ENCODE measurements around the gene ZNF697.
"Not testable (repeated sequence)": the region's sequence is repeated elsewhere in the genome, so short reads cannot be mapped to it uniquely, and the experiment has no call there.

Gene ZNF697

DNA sequence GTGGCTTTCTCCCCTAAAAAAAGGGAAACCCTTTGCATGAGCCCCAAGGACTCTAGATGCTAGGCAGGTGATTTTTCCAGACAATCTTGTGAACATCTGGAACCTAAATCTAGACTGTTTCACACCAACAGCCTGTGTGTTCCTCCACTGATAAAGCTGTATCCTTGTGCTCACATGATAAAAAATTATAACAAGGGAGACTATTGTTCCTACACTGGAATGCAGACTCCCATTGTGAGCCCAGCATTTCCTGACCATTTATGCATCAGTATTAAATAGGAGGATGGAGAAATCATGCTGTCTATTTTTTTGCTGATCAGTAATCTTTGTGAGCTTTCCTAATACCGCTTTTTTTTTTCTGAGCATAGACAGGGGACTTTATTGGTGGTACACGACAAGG lies 52.5 kb downstream of the ZNF697 start:
- TF ChIP-seq, protein P1, sequence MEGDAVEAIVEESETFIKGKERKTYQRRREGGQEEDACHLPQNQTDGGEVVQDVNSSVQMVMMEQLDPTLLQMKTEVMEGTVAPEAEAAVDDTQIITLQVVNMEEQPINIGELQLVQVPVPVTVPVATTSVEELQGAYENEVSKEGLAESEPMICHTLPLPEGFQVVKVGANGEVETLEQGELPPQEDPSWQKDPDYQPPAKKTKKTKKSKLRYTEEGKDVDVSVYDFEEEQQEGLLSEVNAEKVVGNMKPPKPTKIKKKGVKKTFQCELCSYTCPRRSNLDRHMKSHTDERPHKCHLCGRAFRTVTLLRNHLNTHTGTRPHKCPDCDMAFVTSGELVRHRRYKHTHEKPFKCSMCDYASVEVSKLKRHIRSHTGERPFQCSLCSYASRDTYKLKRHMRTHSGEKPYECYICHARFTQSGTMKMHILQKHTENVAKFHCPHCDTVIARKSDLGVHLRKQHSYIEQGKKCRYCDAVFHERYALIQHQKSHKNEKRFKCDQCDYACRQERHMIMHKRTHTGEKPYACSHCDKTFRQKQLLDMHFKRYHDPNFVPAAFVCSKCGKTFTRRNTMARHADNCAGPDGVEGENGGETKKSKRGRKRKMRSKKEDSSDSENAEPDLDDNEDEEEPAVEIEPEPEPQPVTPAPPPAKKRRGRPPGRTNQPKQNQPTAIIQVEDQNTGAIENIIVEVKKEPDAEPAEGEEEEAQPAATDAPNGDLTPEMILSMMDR (IDR thresholded peaks at IDR 0.05; ENCODE audit: control insufficient read depth, insufficient read depth, low read depth, low read length, missing control alignments): no peak
- no peak overlapping the region for H3K4me3 ChIP-seq (ENCODE audit: control insufficient read depth, low read depth, low read length)
- no peak for DNase-seq (ENCODE audit: low read depth)

DNA sequence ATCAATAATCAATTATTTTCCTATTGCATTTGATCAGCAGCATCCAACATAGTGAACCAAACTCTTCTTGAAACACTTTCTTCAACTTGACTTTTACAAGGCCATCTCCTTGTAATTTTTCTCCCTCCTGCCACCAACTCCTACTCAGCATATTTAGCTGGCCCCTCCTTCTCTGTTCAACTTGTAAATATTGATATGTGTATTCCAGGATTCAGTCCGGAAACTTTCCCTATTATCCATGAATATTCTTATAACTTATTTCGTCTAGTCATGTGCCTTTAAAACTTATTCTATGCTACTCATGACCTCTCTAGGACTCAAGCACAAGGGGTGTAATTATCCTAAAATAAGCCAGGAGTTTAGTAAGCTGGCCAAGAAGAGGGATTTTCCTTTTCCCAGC lies 52.9 kb downstream of the ZNF697 start:
- no peak overlapping the region for H3K4me3 ChIP-seq (ENCODE audit: control insufficient read depth, low read depth, low read length)
- no peak for DNase-seq (ENCODE audit: low read depth)
- TF ChIP-seq, protein P1 (IDR thresholded peaks at IDR 0.05; ENCODE audit: control insufficient read depth, insufficient read depth, low read depth, low read length, missing control alignments): no peak

DNA sequence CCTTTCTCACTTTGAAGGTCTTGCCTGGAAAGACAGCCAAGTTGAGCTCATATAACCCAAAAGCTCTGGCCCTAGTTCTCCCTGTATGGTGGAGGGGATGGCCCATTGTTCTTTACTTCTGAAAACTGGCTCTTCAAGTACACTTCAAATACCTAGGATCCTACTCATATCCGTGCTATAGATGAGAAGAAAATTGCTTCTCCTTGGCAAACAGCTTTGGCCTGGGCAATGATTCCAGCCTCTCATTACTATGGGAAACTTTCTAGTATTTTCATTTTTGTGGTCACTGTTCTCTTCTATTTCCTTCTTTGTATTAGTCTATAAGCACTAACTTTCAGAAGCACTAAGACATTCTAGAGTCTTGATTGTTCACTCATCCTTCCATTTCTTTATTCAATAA lies 53.7 kb downstream of the ZNF697 start:
- no peak overlapping the region for H3K4me3 ChIP-seq (ENCODE audit: control insufficient read depth, low read depth, low read length)
- no peak for DNase-seq (ENCODE audit: low read depth)
- TF ChIP-seq, protein P1 (IDR thresholded peaks at IDR 0.05; ENCODE audit: control insufficient read depth, insufficient read depth, low read depth, low read length, missing control alignments): no peak

DNA sequence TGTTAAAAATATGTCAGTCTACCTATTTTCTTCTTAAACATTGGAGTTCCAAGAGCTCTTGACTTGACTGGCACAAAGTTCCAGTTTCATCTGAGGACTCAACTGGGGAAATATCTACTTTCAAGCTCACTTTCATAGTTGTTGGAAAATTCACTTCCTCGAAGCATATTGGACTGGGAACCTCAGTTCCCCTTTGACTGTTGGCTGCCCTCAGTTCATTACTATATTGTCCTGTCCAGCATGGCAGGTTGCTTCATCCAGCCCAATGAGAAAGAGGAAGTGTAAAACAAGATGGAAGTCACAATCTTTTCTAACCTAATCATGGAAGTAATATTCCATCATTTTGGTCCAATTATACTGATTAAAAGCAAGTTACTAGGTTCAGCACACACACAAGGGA lies 54.3 kb downstream of the ZNF697 start:
- H3K4me3 ChIP-seq (ENCODE audit: control insufficient read depth, low read depth, low read length): no peak overlapping the region
- TF ChIP-seq, protein P1 (IDR thresholded peaks at IDR 0.05; ENCODE audit: control insufficient read depth, insufficient read depth, low read depth, low read length, missing control alignments): no peak
- DNase-seq (ENCODE audit: low read depth): no peak

DNA sequence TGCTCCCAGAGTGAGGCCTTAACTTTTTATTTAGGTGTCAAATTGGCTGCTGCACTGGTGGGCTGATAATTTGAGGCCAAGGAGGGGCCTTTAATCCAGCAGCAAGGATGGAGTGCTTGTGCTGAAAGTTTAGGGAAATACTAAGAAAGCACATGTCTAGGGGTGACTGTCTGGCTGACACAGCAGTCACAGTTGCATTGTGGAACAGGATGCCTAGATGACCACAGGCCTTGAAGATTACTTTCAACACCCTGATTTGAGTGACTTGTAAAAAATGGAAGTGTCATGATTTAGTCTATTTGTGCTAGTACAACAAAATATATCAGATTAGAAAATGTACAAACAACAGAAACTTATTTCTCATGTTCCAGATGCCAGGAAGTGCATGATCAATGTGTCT lies 57.7 kb downstream of the ZNF697 start:
- no peak for DNase-seq (ENCODE audit: low read depth)
- no peak overlapping the region for H3K4me3 ChIP-seq (ENCODE audit: control insufficient read depth, low read depth, low read length)
- TF ChIP-seq, protein P1 (IDR thresholded peaks at IDR 0.05; ENCODE audit: control insufficient read depth, insufficient read depth, low read depth, low read length, missing control alignments): no peak

DNA sequence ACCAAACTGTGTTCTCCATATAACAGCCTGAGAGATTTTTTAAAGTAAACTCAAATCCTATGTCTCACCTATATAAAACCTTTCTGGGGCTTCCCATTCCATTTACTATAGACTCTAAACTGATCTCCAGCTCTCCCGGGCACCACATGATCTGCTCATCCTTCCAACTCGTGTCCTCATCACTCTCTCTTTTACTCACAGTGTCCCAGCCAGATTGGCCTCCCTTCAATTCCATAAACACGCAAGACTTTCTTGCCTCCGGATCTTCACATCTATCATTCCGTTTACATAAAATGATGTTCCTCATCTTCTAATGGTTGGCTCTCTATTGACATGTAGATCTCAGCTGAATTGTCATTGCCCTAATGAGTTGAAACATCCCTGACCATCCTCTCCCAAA lies 59.4 kb downstream of the ZNF697 start:
- TF ChIP-seq, protein P1 (IDR thresholded peaks at IDR 0.05; ENCODE audit: control insufficient read depth, insufficient read depth, low read depth, low read length, missing control alignments): no peak
- no peak overlapping the region for H3K4me3 ChIP-seq (ENCODE audit: control insufficient read depth, low read depth, low read length)
- no peak for DNase-seq (ENCODE audit: low read depth)

DNA sequence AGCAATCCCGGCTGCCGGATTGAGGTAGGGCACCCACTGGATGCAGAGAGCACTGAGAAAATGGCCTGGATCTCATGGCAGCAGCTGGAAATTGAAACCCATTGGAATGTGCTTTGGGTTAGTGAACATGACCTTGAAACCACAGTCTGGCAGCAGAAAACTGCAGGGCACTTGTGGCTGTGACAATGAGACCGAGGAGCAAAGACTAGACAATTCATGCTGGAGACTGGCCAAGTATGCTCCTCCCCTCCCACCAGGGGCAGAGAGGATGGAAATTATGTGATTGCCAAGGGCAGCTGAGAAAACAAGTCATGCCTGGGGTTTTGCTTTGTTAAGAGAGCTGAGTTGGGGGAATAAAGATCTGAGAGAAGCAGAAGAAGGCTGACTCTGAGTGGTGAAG lies 60.7 kb downstream of the ZNF697 start:
- TF ChIP-seq, protein P1 (IDR thresholded peaks at IDR 0.05; ENCODE audit: control insufficient read depth, insufficient read depth, low read depth, low read length, missing control alignments): no peak
- no peak overlapping the region for H3K4me3 ChIP-seq (ENCODE audit: control insufficient read depth, low read depth, low read length)
- DNase-seq (ENCODE audit: low read depth): no peak

DNA sequence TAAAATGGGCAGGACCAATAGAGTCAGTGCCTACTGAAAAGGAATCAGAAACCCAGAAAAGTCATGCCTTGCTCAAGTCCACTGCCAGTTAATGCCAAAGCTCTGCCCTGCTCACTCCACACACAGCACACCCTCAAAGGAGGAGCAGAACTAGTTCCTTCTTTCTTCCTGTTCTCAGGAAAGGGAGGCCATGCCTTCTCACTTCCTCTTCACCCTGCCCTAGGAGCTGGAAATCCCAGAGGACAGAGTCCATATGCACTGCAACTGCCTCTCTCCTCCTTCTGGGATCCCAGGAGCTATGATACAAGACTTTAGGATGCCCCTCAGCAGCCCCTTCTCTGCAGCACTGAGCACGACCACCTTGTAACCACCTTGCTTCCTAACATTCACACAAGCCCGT lies 62.3 kb downstream of the ZNF697 start:
- DNase-seq (ENCODE audit: low read depth); H3K4me3 ChIP-seq (ENCODE audit: control insufficient read depth, low read depth, low read length): not testable (repeated sequence)
